Mammary epithelial cell (primary cell): Measurements from ENCODE around the gene ITGAL.

ENCODE experiments used
- CTCF ChIP-seq, 2 donors: IDR thresholded peaks in 1 of 2; conservative IDR thresholded peaks in 1 of 2; 2 replicates each; pipeline ENCODE4 v1.5.1; 2011 to 2012; ENCODE audit warnings: inconsistent platforms in 2 of 2, low read length in 2 of 2, mild to moderate bottlenecking in 2 of 2, control low read depth in 1 of 2, low read depth in 1 of 2; ENCODE audit not compliant: insufficient read depth in 1 of 2; ENCODE audit errors: extremely low read depth in 1 of 2
- EZH2 ChIP-seq: IDR thresholded peaks from 2 replicates; pipeline ENCODE4 v1.6.1; 2012; ENCODE audit warnings: low read length, inconsistent platforms, borderline replicate concordance

GRCh38 chr16:30515275-30515674 lies 42.7 kb downstream of the ITGAL start:
- TF ChIP-seq CTCF (conservative IDR thresholded peaks at IDR 0.05 in 1 of 2, IDR thresholded peaks at IDR 0.05 in 1 of 2; ENCODE audit: extremely low read depth in 1 of 2, insufficient read depth in 1 of 2, low read depth in 1 of 2, low read length in 2 of 2) (no peak), EZH2 (no peak)
